ENCODE results near the gene SAMD3.

Gene SAMD3

DNA sequence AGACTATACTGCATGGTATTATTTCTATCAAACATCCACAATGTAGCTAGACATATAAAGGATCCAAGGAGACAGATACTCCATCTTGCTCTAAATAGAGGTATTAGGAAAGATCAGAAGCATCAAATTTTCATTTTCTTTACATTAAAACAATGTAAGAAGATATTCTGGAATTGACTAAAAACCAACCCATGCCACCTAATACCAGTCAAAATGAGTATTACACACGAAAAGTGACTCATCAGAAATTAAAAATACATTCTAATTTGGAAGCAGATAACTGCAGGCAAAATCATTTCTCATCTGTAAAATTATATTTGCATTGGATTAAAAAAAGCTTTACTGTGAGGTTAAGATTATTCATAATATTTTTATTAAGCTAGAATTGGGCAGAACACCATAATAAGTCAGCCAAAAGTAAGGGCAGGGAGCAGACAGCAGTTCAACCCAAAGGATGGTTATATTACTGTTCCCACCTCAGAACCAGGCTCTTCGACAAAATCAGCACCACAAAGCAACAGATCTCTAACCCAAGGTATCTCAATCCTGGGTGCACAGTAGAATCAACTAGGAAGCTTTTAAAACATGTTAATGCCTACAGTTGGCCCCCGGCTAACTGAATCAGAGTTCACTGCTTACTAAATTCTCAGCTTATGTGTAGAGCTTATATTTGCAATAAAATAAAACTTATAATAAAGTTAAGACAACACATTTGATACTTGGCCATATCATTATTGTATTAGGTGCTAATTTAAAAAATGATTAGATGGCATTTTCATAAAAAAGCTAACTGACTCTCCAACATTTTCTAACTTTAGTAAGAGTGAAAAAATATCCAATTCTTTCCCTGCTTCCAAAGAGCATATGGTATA, 35.2 kb downstream of the SAMD3 start:
- TF ChIP-seq, protein P1, sequence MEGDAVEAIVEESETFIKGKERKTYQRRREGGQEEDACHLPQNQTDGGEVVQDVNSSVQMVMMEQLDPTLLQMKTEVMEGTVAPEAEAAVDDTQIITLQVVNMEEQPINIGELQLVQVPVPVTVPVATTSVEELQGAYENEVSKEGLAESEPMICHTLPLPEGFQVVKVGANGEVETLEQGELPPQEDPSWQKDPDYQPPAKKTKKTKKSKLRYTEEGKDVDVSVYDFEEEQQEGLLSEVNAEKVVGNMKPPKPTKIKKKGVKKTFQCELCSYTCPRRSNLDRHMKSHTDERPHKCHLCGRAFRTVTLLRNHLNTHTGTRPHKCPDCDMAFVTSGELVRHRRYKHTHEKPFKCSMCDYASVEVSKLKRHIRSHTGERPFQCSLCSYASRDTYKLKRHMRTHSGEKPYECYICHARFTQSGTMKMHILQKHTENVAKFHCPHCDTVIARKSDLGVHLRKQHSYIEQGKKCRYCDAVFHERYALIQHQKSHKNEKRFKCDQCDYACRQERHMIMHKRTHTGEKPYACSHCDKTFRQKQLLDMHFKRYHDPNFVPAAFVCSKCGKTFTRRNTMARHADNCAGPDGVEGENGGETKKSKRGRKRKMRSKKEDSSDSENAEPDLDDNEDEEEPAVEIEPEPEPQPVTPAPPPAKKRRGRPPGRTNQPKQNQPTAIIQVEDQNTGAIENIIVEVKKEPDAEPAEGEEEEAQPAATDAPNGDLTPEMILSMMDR (IDR thresholded peaks at IDR 0.05), result no peak

DNA sequence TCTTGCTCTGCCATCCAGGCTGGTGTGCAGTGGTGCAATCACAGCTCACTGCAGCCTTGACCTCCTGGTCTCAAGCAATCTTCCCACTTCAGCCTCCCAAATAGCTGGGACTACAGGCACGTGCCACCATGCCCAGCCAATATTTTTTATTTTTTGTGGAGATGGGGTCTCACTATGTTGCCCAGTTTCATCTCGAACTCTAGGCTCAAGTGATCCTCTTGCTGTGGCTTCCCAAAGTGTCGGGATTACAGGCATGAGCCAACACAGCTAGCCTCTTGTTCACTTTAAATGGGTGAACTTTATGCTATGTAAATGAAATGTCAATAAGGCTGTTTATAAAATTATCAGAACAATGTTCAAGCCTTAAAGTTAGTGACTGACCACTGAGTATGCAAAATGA, 37.1 kb downstream of the SAMD3 start:
- TF ChIP-seq, protein P1 (IDR thresholded peaks at IDR 0.05), result no peak

DNA sequence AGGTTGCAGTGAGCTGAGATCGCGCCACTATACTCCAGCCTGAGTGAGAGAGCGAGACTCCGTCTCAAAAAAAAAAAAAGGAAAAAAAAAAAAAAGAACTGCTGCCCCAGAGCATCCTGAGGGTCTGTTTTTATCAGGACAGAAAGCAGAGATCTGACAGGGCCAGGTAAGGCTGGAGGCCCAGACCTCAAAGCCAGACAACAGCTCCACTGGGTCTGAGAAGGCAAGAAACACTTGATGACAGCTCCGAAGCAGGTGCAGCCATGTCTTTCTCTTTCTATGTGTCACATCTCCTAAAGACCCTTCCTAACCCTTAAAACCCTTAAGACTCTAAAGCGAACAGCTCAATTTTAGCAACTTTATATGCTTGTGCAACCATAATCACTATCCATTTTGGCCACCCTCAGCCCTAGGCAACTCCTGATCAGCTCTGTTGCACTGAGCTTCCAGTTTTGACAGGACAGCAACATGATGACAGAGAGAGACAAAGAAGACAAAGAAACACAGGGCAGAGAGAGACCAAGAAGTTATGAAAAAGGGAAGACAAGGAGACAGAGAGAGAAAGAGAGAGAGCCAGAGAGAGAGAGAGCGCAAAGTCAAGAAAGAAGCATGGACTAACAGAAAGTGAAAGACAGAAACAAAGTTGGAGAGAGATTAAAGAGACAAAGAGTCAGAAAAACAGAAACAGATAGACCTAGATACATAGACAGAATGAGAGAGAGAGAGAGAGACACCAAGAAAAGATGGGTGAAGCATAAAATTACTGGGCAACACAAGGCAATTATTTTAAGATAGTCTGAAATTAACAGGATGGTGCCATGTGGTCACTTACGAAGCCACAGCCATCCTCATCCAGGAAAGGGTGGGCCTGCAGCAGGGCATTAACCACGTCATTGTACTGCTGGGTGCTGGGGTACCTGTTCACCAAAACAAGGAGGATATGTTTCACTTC, 39.2 kb downstream of the SAMD3 start:
- TF ChIP-seq, protein P1 (IDR thresholded peaks at IDR 0.05), result no peak

DNA sequence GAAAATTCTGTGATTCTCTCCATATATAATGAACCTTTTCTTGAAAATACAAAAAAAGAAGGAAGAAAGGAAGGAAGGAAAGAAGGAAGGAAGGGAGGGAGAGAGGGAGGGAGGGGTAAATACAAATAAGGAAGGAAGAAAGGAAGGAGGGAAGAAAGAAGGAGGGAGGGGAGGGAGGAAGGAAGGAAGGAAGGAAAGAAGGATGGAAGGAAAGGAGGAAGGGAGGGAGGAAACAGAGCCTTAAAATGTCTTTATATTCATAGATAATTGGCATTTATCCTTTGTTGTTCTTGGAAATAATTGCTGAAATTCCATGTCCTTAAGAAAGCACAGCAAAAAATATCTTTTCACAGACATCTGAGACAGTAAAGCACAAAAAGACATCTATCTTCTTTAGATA, 40.3 kb downstream of the SAMD3 start:
- TF ChIP-seq, protein P1 (IDR thresholded peaks at IDR 0.05), result no peak

DNA sequence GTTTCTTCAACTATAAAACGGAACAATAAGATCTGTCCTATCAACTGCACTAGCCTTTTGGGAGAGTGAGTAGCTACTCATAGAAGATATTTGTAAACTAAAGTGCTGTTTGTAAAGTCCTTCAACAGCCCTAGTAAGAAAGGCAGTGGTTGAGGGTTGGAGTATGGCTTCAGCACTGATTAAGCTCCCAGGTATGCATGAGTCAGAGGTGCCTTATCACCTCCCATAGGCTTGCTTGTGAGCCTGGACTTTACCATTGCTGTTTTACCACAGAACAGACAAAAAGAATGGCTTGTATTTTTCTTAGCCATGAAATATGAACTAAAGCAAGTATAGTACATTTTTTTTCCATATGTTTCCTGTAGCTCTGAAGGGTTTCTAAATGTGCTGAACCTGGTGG, 44.1 kb downstream of the SAMD3 start:
- TF ChIP-seq, protein P1 (IDR thresholded peaks at IDR 0.05), result no peak

DNA sequence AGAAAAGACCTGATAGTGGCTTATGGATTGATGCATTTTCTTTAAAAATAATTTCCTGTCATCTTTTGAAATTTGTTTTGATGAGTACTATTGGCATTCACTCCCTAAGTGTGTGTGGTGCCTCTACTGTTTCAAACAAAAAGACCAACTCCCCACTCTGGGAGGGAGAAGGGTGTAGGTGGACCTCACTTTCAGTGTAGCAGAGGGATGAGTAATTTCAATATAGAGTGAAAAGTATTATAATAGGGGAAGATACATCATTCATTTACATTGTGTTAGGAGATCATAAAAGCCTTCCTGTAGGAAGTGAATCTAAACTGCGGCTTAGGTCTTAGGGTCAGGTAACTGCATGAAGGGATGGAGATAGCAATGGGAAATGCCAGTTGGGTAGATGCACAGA, 46.4 kb downstream of the SAMD3 start:
- TF ChIP-seq, protein P1 (IDR thresholded peaks at IDR 0.05), result no peak

DNA sequence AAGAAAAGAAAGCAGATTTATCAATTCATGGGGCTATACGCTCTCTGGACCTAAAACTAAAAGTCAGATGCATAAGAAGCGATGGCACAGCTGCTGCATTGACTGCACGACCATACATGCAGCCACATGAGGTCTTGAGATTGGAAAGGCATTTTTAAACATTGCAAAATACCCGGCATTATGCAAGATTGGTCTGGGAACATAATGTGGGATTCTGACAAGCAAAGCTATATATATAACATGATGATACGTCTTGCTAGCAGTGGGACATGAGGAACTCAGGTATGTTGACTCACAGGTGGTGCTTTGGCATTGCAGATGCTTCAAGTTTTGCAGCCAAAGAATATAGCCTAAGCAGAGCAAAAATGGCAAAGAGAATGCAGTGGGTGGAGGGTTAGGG, 55.1 kb downstream of the SAMD3 start:
- TF ChIP-seq, protein P1 (IDR thresholded peaks at IDR 0.05), result no peak
